OCI-LY1 (cell line): ENCODE data around the gene ZNF487.

Experiments
- EZH2 ChIP-seq: fragments of 200-600 bp; sonication (generic), shearing (Covaris generic); IDR thresholded peaks from 2 replicates; pipeline ENCODE4 v1.8.0; 2017; ENCODE audit warnings: borderline replicate concordance, mixed run types, mild to moderate bottlenecking, antibody characterized with exemption, low read length, moderate library complexity, mixed read lengths
- TF ChIP-seq, protein P1 (sequence below): fragments of 200-600 bp; sonication (generic), shearing (Covaris generic); IDR thresholded peaks from 2 replicates; pipeline ENCODE4 v1.5.1; 2017; ENCODE audit warnings: mild to moderate bottlenecking, antibody characterized with exemption, low read length, moderate library complexity, mixed read lengths

DNA sequence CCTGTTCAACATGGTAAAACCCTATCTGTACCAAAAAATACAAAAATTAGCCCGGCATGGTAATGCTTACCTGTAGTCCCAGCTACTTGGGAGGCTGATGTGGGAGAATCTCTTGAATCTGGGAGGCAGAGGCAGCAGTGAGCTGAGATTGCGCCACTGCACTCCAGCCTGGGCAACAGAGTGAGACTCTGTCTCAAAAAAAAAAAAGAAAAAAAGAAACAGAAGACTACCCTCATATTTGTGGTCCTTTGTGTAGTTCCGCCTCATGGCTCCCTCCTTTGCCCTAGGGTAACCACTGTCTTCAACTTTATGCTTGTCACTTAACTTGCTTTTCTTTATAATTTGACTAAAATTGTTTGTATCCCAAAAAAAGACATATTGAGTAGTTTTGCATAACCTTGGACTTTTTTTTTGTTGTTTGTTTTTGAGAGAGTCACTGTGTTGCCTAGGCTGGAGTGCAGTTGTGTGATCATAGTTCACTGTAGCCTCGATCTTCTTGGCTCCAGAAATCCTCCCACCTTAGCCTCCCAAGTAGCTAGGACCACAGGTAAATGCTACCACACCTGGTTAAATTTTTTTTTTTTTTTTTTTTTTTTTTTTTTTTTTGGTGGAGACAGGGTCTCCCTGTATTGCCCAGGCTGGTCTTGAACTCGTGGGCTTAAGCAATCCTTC is 3.7 kb downstream of the ZNF487 start:
- TF ChIP-seq EZH2: no peak
- TF ChIP-seq, protein P1, sequence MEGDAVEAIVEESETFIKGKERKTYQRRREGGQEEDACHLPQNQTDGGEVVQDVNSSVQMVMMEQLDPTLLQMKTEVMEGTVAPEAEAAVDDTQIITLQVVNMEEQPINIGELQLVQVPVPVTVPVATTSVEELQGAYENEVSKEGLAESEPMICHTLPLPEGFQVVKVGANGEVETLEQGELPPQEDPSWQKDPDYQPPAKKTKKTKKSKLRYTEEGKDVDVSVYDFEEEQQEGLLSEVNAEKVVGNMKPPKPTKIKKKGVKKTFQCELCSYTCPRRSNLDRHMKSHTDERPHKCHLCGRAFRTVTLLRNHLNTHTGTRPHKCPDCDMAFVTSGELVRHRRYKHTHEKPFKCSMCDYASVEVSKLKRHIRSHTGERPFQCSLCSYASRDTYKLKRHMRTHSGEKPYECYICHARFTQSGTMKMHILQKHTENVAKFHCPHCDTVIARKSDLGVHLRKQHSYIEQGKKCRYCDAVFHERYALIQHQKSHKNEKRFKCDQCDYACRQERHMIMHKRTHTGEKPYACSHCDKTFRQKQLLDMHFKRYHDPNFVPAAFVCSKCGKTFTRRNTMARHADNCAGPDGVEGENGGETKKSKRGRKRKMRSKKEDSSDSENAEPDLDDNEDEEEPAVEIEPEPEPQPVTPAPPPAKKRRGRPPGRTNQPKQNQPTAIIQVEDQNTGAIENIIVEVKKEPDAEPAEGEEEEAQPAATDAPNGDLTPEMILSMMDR: no peak
